ENCODE results near the gene GLS. TPM values are rescaled to one million over a fixed set of nuclear protein-coding genes. Genes with fewer than 3 reads are reported as not detected.
A peak's percentile ranks its signal among the peaks of the same experiment; 100 is the strongest.

Gene GLS
- total and polyA plus RNA-seq, 2 donors (not counting 1 experiment from before 2014, with no cell fraction given), result 123 to 192 TPM

- H3K4me2 ChIP-seq (ENCODE audit: extremely low read depth, insufficient read depth, low read length), result no peak overlapping the region
- H3K4me1 ChIP-seq (ENCODE audit: control insufficient read depth, extremely low read depth, insufficient read depth, low read length), result peaks cover 7% of the 10 kb centered on the region
- no peak for TF ChIP-seq CTCF (conservative IDR thresholded peaks at IDR 0.05 in 1 of 2, IDR thresholded peaks at IDR 0.05 in 1 of 2; ENCODE audit: low read depth in 1 of 2, low read length in 2 of 2)
- TF ChIP-seq EZH2 (IDR thresholded peaks at IDR 0.05; ENCODE audit: low read length, missing control alignments), result no peak
- no peak overlapping the region for H3K27ac ChIP-seq (ENCODE audit: insufficient read depth, low read length)
- H3K36me3 ChIP-seq (ENCODE audit: control insufficient read depth, insufficient read depth, low read length), result peaks cover 13% of the 10 kb centered on the region
- no peaks in the 10 kb centered on the region for H4K20me1 ChIP-seq (ENCODE audit: control insufficient read depth, extremely low read depth, insufficient read depth, low read length)
- no peak for DNase-seq (ENCODE audit: low read depth in 2 of 2)
- peak overlapping the region in 1 of 4 experiments; percentile 27 for H3K4me3 ChIP-seq (replicated peaks in 1 of 4; ENCODE audit: control extremely low read depth in 1 of 4, insufficient read depth in 1 of 4, low read depth in 3 of 4, low read length in 4 of 4)
- peaks cover 33% of the 10 kb centered on the region for H3K79me2 ChIP-seq (ENCODE audit: control insufficient read depth, insufficient read depth, low read length)
- H3K27me3 ChIP-seq (ENCODE audit: control insufficient read depth, insufficient read depth, low read length), result no peaks in the 10 kb centered on the region
- no peaks in the 10 kb centered on the region for H3K9me3 ChIP-seq (ENCODE audit: control insufficient read depth, insufficient read depth, low read depth, low read length)
- H2AFZ ChIP-seq (ENCODE audit: low read length), result no peak overlapping the region
- H3K9ac ChIP-seq (ENCODE audit: insufficient read depth, low read length), result no peak overlapping the region
Observed at GRCh38 chr2:191010887-191011885, 130.6 kb downstream of the GLS start.

- Histone ChIP-seq H3K4me1 (ENCODE audit: control insufficient read depth, extremely low read depth, insufficient read depth, low read length) (peaks cover 7% of the 10 kb centered on the region), H3K36me3 (ENCODE audit: control insufficient read depth, insufficient read depth, low read length) (peaks cover 3% of the 10 kb centered on the region), H3K27me3 (ENCODE audit: control insufficient read depth, insufficient read depth, low read length) (no peaks in the 10 kb centered on the region), H3K79me2 (ENCODE audit: control insufficient read depth, insufficient read depth, low read length) (peaks cover 33% of the 10 kb centered on the region), H3K4me2 (ENCODE audit: extremely low read depth, insufficient read depth, low read length) (peak overlapping the region; percentile 93), H3K27ac (ENCODE audit: insufficient read depth, low read length) (peak overlapping the region; percentile 94), H2AFZ (ENCODE audit: low read length) (no peak overlapping the region), H4K20me1 (ENCODE audit: control insufficient read depth, extremely low read depth, insufficient read depth, low read length) (no peaks in the 10 kb centered on the region), H3K9me3 (ENCODE audit: control insufficient read depth, insufficient read depth, low read depth, low read length) (no peaks in the 10 kb centered on the region), H3K4me3 (replicated peaks in 1 of 4; ENCODE audit: control extremely low read depth in 1 of 4, insufficient read depth in 1 of 4, low read depth in 3 of 4, low read length in 4 of 4) (peak overlapping the region in 3 of 4 experiments; percentile 80 to 97 (median 95)), H3K9ac (ENCODE audit: insufficient read depth, low read length) (no peak overlapping the region)
- no peak for TF ChIP-seq EZH2 (IDR thresholded peaks at IDR 0.05; ENCODE audit: low read length, missing control alignments)
- no peak for TF ChIP-seq CTCF (conservative IDR thresholded peaks at IDR 0.05 in 1 of 2, IDR thresholded peaks at IDR 0.05 in 1 of 2; ENCODE audit: low read depth in 1 of 2, low read length in 2 of 2)
- DNase-seq (ENCODE audit: low read depth in 2 of 2), result no peak
Observed at GRCh38 chr2:191012346-191012745, 131.7 kb downstream of the GLS start.

DNA sequence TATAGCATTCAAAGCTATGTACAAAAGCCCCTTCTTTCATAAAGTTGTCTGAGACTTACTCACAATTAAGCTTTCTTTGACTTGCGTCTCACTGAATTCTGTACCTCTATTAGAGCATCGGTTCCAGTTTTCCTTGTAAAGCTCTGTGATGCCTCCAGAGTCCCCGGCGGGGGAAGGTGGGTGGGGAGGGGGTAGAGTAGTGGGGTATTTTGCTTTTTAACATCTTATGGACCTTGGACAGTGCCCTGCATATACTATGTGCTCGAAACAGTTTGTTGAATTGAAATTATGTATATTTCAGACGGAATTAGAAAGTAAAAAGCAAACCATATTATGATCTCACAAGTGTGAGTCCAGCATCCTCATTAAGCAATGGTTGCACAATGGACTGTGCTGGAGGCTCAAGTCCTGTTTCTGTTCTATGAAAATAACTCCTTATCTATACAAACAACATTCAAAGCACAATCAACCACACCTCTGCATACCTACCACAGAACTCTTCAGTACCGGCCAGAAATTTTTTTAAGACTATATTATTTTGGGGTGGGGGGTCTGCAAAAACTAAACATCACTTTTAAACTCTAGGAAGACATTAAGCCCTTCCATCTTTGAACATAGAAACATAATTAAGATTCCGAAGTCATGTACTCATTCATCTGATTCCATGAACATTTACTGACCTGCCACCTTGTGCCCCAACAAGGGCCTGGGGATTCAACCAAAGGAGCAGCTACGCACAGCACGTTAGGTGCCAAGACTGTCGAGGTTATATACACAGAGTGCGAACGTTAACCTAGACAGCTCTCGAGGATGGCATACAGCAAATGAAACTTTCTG, 132.4 kb downstream of the GLS start:
- no peaks in the 10 kb centered on the region for H4K20me1 ChIP-seq (ENCODE audit: control insufficient read depth, extremely low read depth, insufficient read depth, low read length)
- H3K36me3 ChIP-seq (ENCODE audit: control insufficient read depth, insufficient read depth, low read length), result peaks cover 3% of the 10 kb centered on the region
- H3K27ac ChIP-seq (ENCODE audit: insufficient read depth, low read length), result peak overlapping the region; percentile 94
- H3K4me1 ChIP-seq (ENCODE audit: control insufficient read depth, extremely low read depth, insufficient read depth, low read length), result peaks cover 7% of the 10 kb centered on the region
- no peaks in the 10 kb centered on the region for H3K27me3 ChIP-seq (ENCODE audit: control insufficient read depth, insufficient read depth, low read length)
- peak overlapping the region; percentile 80 to 97 (median 92) for H3K4me3 ChIP-seq (replicated peaks in 1 of 4; ENCODE audit: control extremely low read depth in 1 of 4, insufficient read depth in 1 of 4, low read depth in 3 of 4, low read length in 4 of 4)
- H3K9me3 ChIP-seq (ENCODE audit: control insufficient read depth, insufficient read depth, low read depth, low read length), result no peaks in the 10 kb centered on the region
- peak overlapping the region; percentile 86 for H3K9ac ChIP-seq (ENCODE audit: insufficient read depth, low read length)
- no peak for TF ChIP-seq EZH2 (IDR thresholded peaks at IDR 0.05; ENCODE audit: low read length, missing control alignments)
- no peak for TF ChIP-seq CTCF (conservative IDR thresholded peaks at IDR 0.05 in 1 of 2, IDR thresholded peaks at IDR 0.05 in 1 of 2; ENCODE audit: low read depth in 1 of 2, low read length in 2 of 2)
- peak; percentile 27 to 49 for DNase-seq (ENCODE audit: low read depth in 2 of 2)
- peak overlapping the region; percentile 93 for H3K4me2 ChIP-seq (ENCODE audit: extremely low read depth, insufficient read depth, low read length)
- peak overlapping the region; percentile 36 for H2AFZ ChIP-seq (ENCODE audit: low read length)
- H3K79me2 ChIP-seq (ENCODE audit: control insufficient read depth, insufficient read depth, low read length), result peaks cover 33% of the 10 kb centered on the region
